Subcutaneous adipose tissue (tissue), 4 donors: Measurements from ENCODE around the gene LRRC34. TPM values are rescaled to one million over a fixed set of nuclear protein-coding genes. Genes with fewer than 3 reads are reported as not detected.

Experiments used
- total RNA-seq, 4 donors: library from RNA; depleted of rRNA; stranded (reverse); fragments of >200 nt; gene quantifications; one replicate each; pipeline ENCODE4 v1.1.0, GENCODE V29; 2016
- TF ChIP-seq, protein P1 (sequence below): fragments of 450-650 bp; IDR thresholded peaks from one replicate; pipeline ENCODE4 v1.5.1; 2016; ENCODE audit warnings: low read depth, mild to moderate bottlenecking, control low read depth, antibody characterized with exemption, moderate library complexity

The LRRC34 gene
- total RNA-seq, 4 donors from 2014 or later: 4.2 to 13.2 (median 7.7) TPM

- TF ChIP-seq, protein P1, sequence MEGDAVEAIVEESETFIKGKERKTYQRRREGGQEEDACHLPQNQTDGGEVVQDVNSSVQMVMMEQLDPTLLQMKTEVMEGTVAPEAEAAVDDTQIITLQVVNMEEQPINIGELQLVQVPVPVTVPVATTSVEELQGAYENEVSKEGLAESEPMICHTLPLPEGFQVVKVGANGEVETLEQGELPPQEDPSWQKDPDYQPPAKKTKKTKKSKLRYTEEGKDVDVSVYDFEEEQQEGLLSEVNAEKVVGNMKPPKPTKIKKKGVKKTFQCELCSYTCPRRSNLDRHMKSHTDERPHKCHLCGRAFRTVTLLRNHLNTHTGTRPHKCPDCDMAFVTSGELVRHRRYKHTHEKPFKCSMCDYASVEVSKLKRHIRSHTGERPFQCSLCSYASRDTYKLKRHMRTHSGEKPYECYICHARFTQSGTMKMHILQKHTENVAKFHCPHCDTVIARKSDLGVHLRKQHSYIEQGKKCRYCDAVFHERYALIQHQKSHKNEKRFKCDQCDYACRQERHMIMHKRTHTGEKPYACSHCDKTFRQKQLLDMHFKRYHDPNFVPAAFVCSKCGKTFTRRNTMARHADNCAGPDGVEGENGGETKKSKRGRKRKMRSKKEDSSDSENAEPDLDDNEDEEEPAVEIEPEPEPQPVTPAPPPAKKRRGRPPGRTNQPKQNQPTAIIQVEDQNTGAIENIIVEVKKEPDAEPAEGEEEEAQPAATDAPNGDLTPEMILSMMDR: no peak
Observed at GRCh38 chr3:169750665-169751064, 62.0 kb downstream of the LRRC34 start.

DNA sequence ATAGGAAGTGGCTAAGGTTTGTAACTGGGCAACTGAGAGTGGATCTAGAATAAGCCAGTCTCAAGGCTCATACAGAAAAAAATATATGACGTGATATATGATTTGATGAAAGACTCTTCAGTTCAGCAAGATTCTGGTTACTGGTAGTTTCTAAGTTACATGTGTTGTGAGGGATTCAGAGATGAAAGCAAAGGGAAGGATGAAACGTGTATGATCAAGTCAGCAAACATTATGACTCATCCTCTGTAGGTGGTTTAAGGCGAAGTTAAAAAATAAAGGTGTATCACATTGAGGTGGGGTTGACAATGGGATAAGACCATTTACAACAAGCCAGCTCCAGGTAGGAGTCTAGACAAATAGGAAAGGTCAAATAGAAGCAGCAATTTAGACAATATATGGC is 64.0 kb downstream of the LRRC34 start:
- TF ChIP-seq, protein P1: no peak

- TF ChIP-seq, protein P1: no peak
Observed at GRCh38 chr3:169746924-169747323, 65.8 kb downstream of the LRRC34 start.

DNA sequence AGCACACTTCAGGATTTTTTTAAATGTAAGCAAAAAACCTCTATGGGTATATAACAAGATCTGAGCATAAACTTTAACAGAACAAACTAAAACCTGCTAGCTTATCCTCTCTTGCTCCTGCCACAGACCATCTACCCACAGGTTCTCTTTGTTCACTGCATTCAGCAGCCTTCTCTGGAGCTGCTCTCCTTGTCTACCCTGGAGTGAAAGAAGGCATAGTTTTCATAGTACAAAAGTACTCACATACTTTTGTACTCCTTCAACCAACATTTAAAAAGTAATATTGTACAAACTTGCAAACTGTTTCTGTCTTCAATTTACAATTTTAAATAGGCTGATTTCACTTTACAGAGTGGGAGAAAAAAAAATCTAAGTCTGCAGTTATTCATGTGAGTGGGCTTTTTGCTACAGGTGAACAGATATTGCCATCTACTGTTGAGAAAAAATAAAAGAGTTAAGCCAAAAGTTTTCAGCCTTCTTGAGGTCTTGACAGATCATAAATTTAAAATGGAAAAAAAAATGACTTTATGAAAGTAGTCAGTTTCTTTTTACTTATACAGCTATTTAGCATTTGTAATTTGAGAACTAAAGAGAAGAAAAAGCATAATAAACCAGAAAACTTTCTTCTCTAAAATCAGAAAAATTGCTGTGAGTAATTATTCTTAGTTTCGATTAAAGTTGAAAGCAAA is 68.2 kb downstream of the LRRC34 start:
- TF ChIP-seq, protein P1: no peak

Other genes with a start within 250 kb of the LRRC34 start
- gene MECOM, start 149.2 kb downstream of the LRRC34 start, total RNA-seq: 10 to 100 TPM in 3 of 4 donors, 1 to 10 TPM in 1; 6.8 to 49.9 (median 31.0) TPM
- 100 to 1,000 TPM in 3 of 4 donors, 10 to 100 TPM in 1; 21.2 to 271 (median 165) TPM for gene TERC, start 47.8 kb downstream of the LRRC34 start, total RNA-seq
- gene ACTRT3, start 43.3 kb downstream of the LRRC34 start, total RNA-seq: 1 to 10 TPM; 3.8 to 7.2 (median 4.9) TPM
- gene MYNN, start 39.5 kb downstream of the LRRC34 start, total RNA-seq: 10 to 100 TPM; 14.1 to 24.3 (median 17.1) TPM
- under 1 TPM in 2 of 4 donors, not detected in 2; 0.22 to 0.38 TPM for gene LRRIQ4, start within 50 bp of the LRRC34 start, total RNA-seq
- under 1 TPM in 1 of 4 donors, not detected in 3; 0.44 TPM for gene LRRC31, start 57.0 kb upstream of the LRRC34 start, total RNA-seq
- not detected for gene SAMD7, start 98.7 kb upstream of the LRRC34 start, total RNA-seq
- 100 to 1,000 TPM in 1 of 4 donors, 10 to 100 TPM in 3; 57.8 to 104 (median 86.1) TPM for gene SEC62, start 153.9 kb upstream of the LRRC34 start, total RNA-seq
- gene GPR160, start 225.1 kb upstream of the LRRC34 start, total RNA-seq: 10 to 100 TPM in 2 of 4 donors, 1 to 10 TPM in 2; 4.6 to 13.9 (median 8.9) TPM